OCI-LY7 (cell line): ENCODE measurements around the gene SH3BP1. TPM values are rescaled to one million over a fixed set of nuclear protein-coding genes. Genes with fewer than 3 reads are reported as not detected.

Experiments used
- BruUV-seq: library from RNA; stranded (reverse); fragments of 400-500 nt; replicated peaks from 2 replicates; lab custom pipeline; 2021; lab: Mats Ljungman, UMichigan
- CTCF ChIA-PET: fragments of 300-600 bp; sonication (Branson Sonifier 250); formaldehyde crosslinking; loops from one replicate; lab custom pipeline; 2022; ENCODE audit warnings: antibody characterized with exemption; ENCODE audit not compliant: unreplicated experiment; lab: Charles Lee
- POLR2A ChIA-PET: fragments of 300-600 bp; sonication (Branson Sonifier 250); formaldehyde crosslinking; loops from one replicate; lab custom pipeline; 2022; ENCODE audit warnings: antibody characterized with exemption; lab: Charles Lee
- DNase-seq: peaks from one replicate; pipeline ENCODE4 v3.0.0-alpha.2; 2015; ENCODE audit warnings: low spot score
- H2AFZ ChIP-seq: fragments of 200-600 bp; sonication (generic), shearing (Covaris generic); 2 replicates; pipeline ENCODE4 v1.6.1; 2014; ENCODE audit warnings: mild to moderate bottlenecking, antibody characterized with exemption, low read length, moderate library complexity
- H3K27ac ChIP-seq: fragments of 200-600 bp; sonication (generic); 2 replicates; pipeline ENCODE4 v1.5.1; 2014; ENCODE audit warnings: mixed run types, low read depth, mild to moderate bottlenecking, moderate library complexity, low read length, inconsistent platforms; ENCODE audit not compliant: poor library complexity, severe bottlenecking
- H3K36me3 ChIP-seq: fragments of 200-600 bp; sonication (generic); 2 replicates; pipeline ENCODE4 v1.6.1; 2014; ENCODE audit warnings: mild to moderate bottlenecking, antibody characterized with exemption, low read length, moderate library complexity, mixed read lengths; ENCODE audit not compliant: insufficient read depth
- H3K4me1 ChIP-seq: fragments of 200-600 bp; sonication (generic); 2 replicates; pipeline ENCODE4 v1.5.1; 2014; ENCODE audit warnings: mild to moderate bottlenecking, low read length; ENCODE audit not compliant: insufficient read depth, poor library complexity, severe bottlenecking
- H3K4me2 ChIP-seq: fragments of 200-600 bp; sonication (generic); 2 replicates; pipeline ENCODE4 v1.6.1; 2014; ENCODE audit warnings: mild to moderate bottlenecking, low read length
- H3K4me3 ChIP-seq: fragments of 200-600 bp; sonication (generic); 2 replicates; pipeline ENCODE4 v1.5.1; 2014; ENCODE audit warnings: mild to moderate bottlenecking, low read depth, low read length; ENCODE audit not compliant: poor library complexity, severe bottlenecking
- H3K79me2 ChIP-seq: fragments of 200-600 bp; sonication (generic); 2 replicates; pipeline ENCODE4 v1.6.1; 2016; ENCODE audit warnings: low read depth, mild to moderate bottlenecking, low read length, moderate library complexity, mixed read lengths; ENCODE audit not compliant: insufficient read depth
- H3K9me2 ChIP-seq: fragments of 200-600 bp; sonication (generic); 2 replicates; pipeline ENCODE4 v1.6.1; 2016; ENCODE audit warnings: mild to moderate bottlenecking, low read length, mixed read lengths; ENCODE audit not compliant: insufficient read depth
- H3K9me3 ChIP-seq: fragments of 200-600 bp; sonication (generic); 2 replicates; pipeline ENCODE4 v1.6.1; 2014; ENCODE audit warnings: mild to moderate bottlenecking, mixed run types, low read length, mixed read lengths
- H4K20me1 ChIP-seq: fragments of 200-600 bp; sonication (generic); 2 replicates; pipeline ENCODE4 v1.6.1; 2014; ENCODE audit warnings: mild to moderate bottlenecking, antibody characterized with exemption, low read length, moderate library complexity, mixed read lengths; ENCODE audit not compliant: insufficient read depth
- CTCF ChIP-seq: fragments of 200-600 bp; sonication (generic); conservative IDR thresholded peaks from 2 replicates; pipeline ENCODE4 v1.5.1; 2014; ENCODE audit warnings: mild to moderate bottlenecking, antibody characterized with exemption, low read length, moderate library complexity, mixed read lengths
- EZH2phosphoT487 ChIP-seq: fragments of 200-600 bp; sonication (generic); IDR thresholded peaks from 2 replicates; pipeline ENCODE4 v1.6.1; 2018; ENCODE audit warnings: low read depth, borderline replicate concordance, mild to moderate bottlenecking, mixed run types, antibody characterized with exemption, low read length, moderate library complexity, mixed read lengths
- intact Hi-C: fragments of 100-400 bp; cut with micrococcal nuclease; formaldehyde crosslinking; loops from one replicate; pipeline ENCODE4 v1.10.0; 2022; ENCODE audit not compliant: unreplicated experiment
- total RNA-seq, 2 experiments: library from RNA; depleted of rRNA in 1 of 2; stranded (reverse); fragments of >200 nt in 1 of 2; shearing (Covaris generic) in 1 of 2; gene quantifications; 2 replicates each; pipeline ENCODE4 v1.2.3, GENCODE V29; 2014 to 2022

Gene SH3BP1
- total RNA-seq, 2 experiments from 2014 or later, result 15.3 to 48.4 TPM

- no peak overlapping the region for H2AFZ ChIP-seq
- H3K4me3 ChIP-seq, result no peak overlapping the region
- H3K9me2 ChIP-seq, result no peaks in the 10 kb centered on the region
- POLR2A ChIA-PET, result interaction anchor here (1.8 kb wide), 1 partner anchor 53 kb away, joined by 4 read pairs; no protein-coding TSS in a partner anchor
- H3K9me3 ChIP-seq, result no peaks in the 10 kb centered on the region
- peaks cover 42% of the 10 kb centered on the region for H3K4me1 ChIP-seq
- CTCF ChIA-PET, result interaction anchor here (2.5 kb wide), 1 partner anchor 38 kb away, joined by 16 read pairs; no protein-coding TSS in a partner anchor
- no peak for DNase-seq
- H3K36me3 ChIP-seq, result no peaks in the 10 kb centered on the region
- no peak overlapping the region for H3K27ac ChIP-seq
- no peaks in the 10 kb centered on the region for H4K20me1 ChIP-seq
- H3K4me2 ChIP-seq, result no peak overlapping the region
- TF ChIP-seq EZH2phosphoT487 (no peak), CTCF (no peak)
- BruUV-seq, result no TSS peak
- intact Hi-C loops, result no loop called here
- H3K79me2 ChIP-seq, result no peaks in the 10 kb centered on the region
These were observed 40.9 kb downstream of the SH3BP1 start for GRCh38 chr22:37680191-37680851.

GRCh38 chr22:37681001-37681424 lies 41.5 kb downstream of the SH3BP1 start:
- no peak for TF ChIP-seq CTCF
- Histone ChIP-seq H3K4me2 (0 out of 2 replicates have a peak overlapping the region, but pooled peaks have one; percentile 4), H3K9me3 (no peaks in the 10 kb centered on the region), H3K36me3 (no peaks in the 10 kb centered on the region), H3K27ac (no peak overlapping the region), H2AFZ (no peak overlapping the region), H3K4me1 (peaks cover 42% of the 10 kb centered on the region), H3K4me3 (no peak overlapping the region), H3K9me2 (no peaks in the 10 kb centered on the region), H4K20me1 (no peaks in the 10 kb centered on the region), H3K79me2 (no peaks in the 10 kb centered on the region)
- intact Hi-C loops, result loop anchor here (1.0 kb wide), 3 partner anchors 20 to 58 kb away; no protein-coding TSS in a partner anchor
- no TSS peak for BruUV-seq
- ChIA-PET POLR2A (interaction anchor here (1.8 kb wide), 1 partner anchor 54 kb away, joined by 4 read pairs; no protein-coding TSS in a partner anchor), CTCF (interaction anchor here (2.5 kb wide), 1 partner anchor 38 kb away, joined by 16 read pairs; no protein-coding TSS in a partner anchor)
- DNase-seq, result no peak
